A549 treated with AZD2906 at 1 μM for 4 hours (cell line): ENCODE results near the gene IRF8. TPM values are rescaled to one million over a fixed set of nuclear protein-coding genes. Genes with fewer than 3 reads are reported as not detected.

Experiments
- total RNA-seq: library from RNA; stranded (reverse); fragments of 200-300 nt; extraction: Qiagen RNA extraction; gene quantifications from 5 replicates; pipeline ENCODE4 v1.2.3, GENCODE V29; 2022

IRF8 gene
- total RNA-seq, result 0.34 to 0.43 TPM (median 0.37 TPM) in 5 replicates

GRCh38 chr16:85898521-85899442, at the start of gene IRF8:
TSS of gene IRF8 (plus strand) at chr16:85899162. CDS start at chr16:85903016, 3,854 bp downstream.

Other genes with a start within 250 kb of the IRF8 start
- 28.5 to 31.5 TPM (median 30.1 TPM) in 5 replicates for gene GINS2, start 210.2 kb upstream of the IRF8 start, total RNA-seq
- 9.1 to 17.7 TPM (median 15.5 TPM) in 5 replicates for gene C16orf74, start 148.1 kb upstream of the IRF8 start, total RNA-seq
- gene EMC8, start 99.6 kb upstream of the IRF8 start, total RNA-seq, result 56.5 to 75.1 TPM (median 72.6 TPM) in 5 replicates
- 795 to 838 TPM (median 803 TPM) in 5 replicates for gene COX4I1, start 99.5 kb upstream of the IRF8 start, total RNA-seq